Activated naive CD8-positive, alpha-beta T cell treated with anti-CD3 and anti-CD28 coated beads, Interleukin-2, amount 50 U/mL, for 16 hours (primary cell): ENCODE data around the gene AHCYL2.
"Not testable (repeated sequence)": the region's sequence is repeated elsewhere in the genome, so short reads cannot be mapped to it uniquely, and the experiment has no call there.

Experiments used
- DNase-seq: peaks from one replicate; pipeline ENCODE4 v3.0.0-alpha.2; 2020; ENCODE audit warnings: low read depth, low spot score

Gene AHCYL2

GRCh38 chr7:129209067-129209926 lies 15.5 kb upstream of the AHCYL2 start:
- DNase-seq = no peak

- peak; percentile 59 for DNase-seq
Observed at GRCh38 chr7:129210256-129210988, 14.4 kb upstream of the AHCYL2 start.

- DNase-seq = no peak
Observed at GRCh38 chr7:129210989-129211312, 13.9 kb upstream of the AHCYL2 start.

- DNase-seq = no peak
Observed at GRCh38 chr7:129212126-129212525, 12.7 kb upstream of the AHCYL2 start.

- DNase-seq = no peak
Observed at GRCh38 chr7:129212596-129212995, 12.2 kb upstream of the AHCYL2 start.

- DNase-seq = no peak
Observed at GRCh38 chr7:129213828-129214227, 11.0 kb upstream of the AHCYL2 start.

- DNase-seq = not testable (repeated sequence)
Observed at GRCh38 chr7:129215691-129216090, 9.1 kb upstream of the AHCYL2 start.

- DNase-seq = not testable (repeated sequence)
Observed at GRCh38 chr7:129216101-129216715, 8.6 kb upstream of the AHCYL2 start.

- DNase-seq = not testable (repeated sequence)
Observed at GRCh38 chr7:129216821-129217416, 7.9 kb upstream of the AHCYL2 start.

GRCh38 chr7:129218514-129219062 lies 6.2 kb upstream of the AHCYL2 start:
- DNase-seq = peak; percentile 53

- not testable (repeated sequence) for DNase-seq
Observed at GRCh38 chr7:129219166-129219565, 5.7 kb upstream of the AHCYL2 start.

- DNase-seq = no peak
Observed at GRCh38 chr7:129222064-129222463, 2.8 kb upstream of the AHCYL2 start.

- peak; percentile 6 for DNase-seq
Observed at GRCh38 chr7:129225206-129225930, 538 bp downstream of the AHCYL2 start.

- DNase-seq = no peak
Observed at GRCh38 chr7:129225931-129226572, 1.2 kb downstream of the AHCYL2 start.

- DNase-seq = no peak
Observed at GRCh38 chr7:129227646-129228578, 3.1 kb downstream of the AHCYL2 start.

- DNase-seq = no peak
Observed at GRCh38 chr7:129228633-129229032, 3.8 kb downstream of the AHCYL2 start.

- DNase-seq = no peak
Observed at GRCh38 chr7:129231666-129232065, 6.8 kb downstream of the AHCYL2 start.

- DNase-seq = no peak
Observed at GRCh38 chr7:129238546-129238945, 13.7 kb downstream of the AHCYL2 start.

- no peak for DNase-seq
Observed at GRCh38 chr7:129240119-129240820, 15.4 kb downstream of the AHCYL2 start.
